ENCODE results near the gene HOXB7.
A peak's percentile ranks its signal among the peaks of the same experiment; 100 is the strongest.

The HOXB7 gene

GRCh38 chr17:48593840-48594537 is 16.8 kb downstream of the HOXB7 start:
- peak overlapping the region; percentile 70 for H3K4me3 ChIP-seq (ENCODE audit: low read length)
- no peaks in the 10 kb centered on the region for H3K9me3 ChIP-seq (replicated peaks; ENCODE audit: low read length)
- H3K4me2 ChIP-seq (ENCODE audit: low read length) = peak overlapping the region; percentile 97
- peak overlapping the region; percentile 69 for H3K9ac ChIP-seq (ENCODE audit: low read depth, low read length)
- no peaks in the 10 kb centered on the region for H3K27me3 ChIP-seq (ENCODE audit: control insufficient read depth, insufficient read depth, low read length)
- peaks cover 21% of the 10 kb centered on the region for H3K4me1 ChIP-seq (ENCODE audit: control insufficient read depth, insufficient read depth, low read length)
- H3K36me3 ChIP-seq (ENCODE audit: insufficient read depth, low read length) = peaks cover 7% of the 10 kb centered on the region

- Histone ChIP-seq H3K9me3 (replicated peaks; ENCODE audit: low read length) (no peaks in the 10 kb centered on the region), H3K27me3 (ENCODE audit: control insufficient read depth, insufficient read depth, low read length) (no peaks in the 10 kb centered on the region), H3K36me3 (ENCODE audit: insufficient read depth, low read length) (peaks cover 7% of the 10 kb centered on the region), H3K4me3 (ENCODE audit: low read length) (peak within 1 kb of the TSS; percentile 70), H3K9ac (ENCODE audit: low read depth, low read length) (peak within 1 kb of the TSS; percentile 69), H3K4me1 (ENCODE audit: control insufficient read depth, insufficient read depth, low read length) (peaks cover 15% of the 10 kb centered on the region), H3K4me2 (ENCODE audit: low read length) (peak within 1 kb of the TSS; percentile 97)
Observed at GRCh38 chr17:48593126-48593829, 17.5 kb downstream of the HOXB7 start, which contains the start of gene HOXB5. HOXB5 (minus strand) TSS chr17:48593779; CDS start chr17:48593682, 97 bp downstream.

- no peak overlapping the region for H3K4me3 ChIP-seq (ENCODE audit: low read length)
- peaks cover 16% of the 10 kb centered on the region for H3K4me1 ChIP-seq (ENCODE audit: control insufficient read depth, insufficient read depth, low read length)
- no peak overlapping the region for H3K9ac ChIP-seq (ENCODE audit: low read depth, low read length)
- H3K27me3 ChIP-seq (ENCODE audit: control insufficient read depth, insufficient read depth, low read length) = no peaks in the 10 kb centered on the region
- peaks cover 7% of the 10 kb centered on the region for H3K36me3 ChIP-seq (ENCODE audit: insufficient read depth, low read length)
- H3K9me3 ChIP-seq (replicated peaks; ENCODE audit: low read length) = no peaks in the 10 kb centered on the region
- H3K4me2 ChIP-seq (ENCODE audit: low read length) = peak overlapping the region; percentile 97
Observed at GRCh38 chr17:48592577-48592976, 18.2 kb downstream of the HOXB7 start.

- Histone ChIP-seq H3K4me1 (ENCODE audit: control insufficient read depth, insufficient read depth, low read length) (peaks cover 20% of the 10 kb centered on the region), H3K36me3 (ENCODE audit: insufficient read depth, low read length) (peaks cover 7% of the 10 kb centered on the region), H3K9ac (ENCODE audit: low read depth, low read length) (no peak overlapping the region), H3K27me3 (ENCODE audit: control insufficient read depth, insufficient read depth, low read length) (no peaks in the 10 kb centered on the region), H3K9me3 (replicated peaks; ENCODE audit: low read length) (no peaks in the 10 kb centered on the region), H3K4me2 (ENCODE audit: low read length) (no peak overlapping the region), H3K4me3 (ENCODE audit: low read length) (no peak overlapping the region)
Observed at GRCh38 chr17:48592057-48592514, 18.7 kb downstream of the HOXB7 start.

GRCh38 chr17:48591255-48592056 is 19.4 kb downstream of the HOXB7 start:
- Histone ChIP-seq H3K36me3 (ENCODE audit: insufficient read depth, low read length) (peaks cover 7% of the 10 kb centered on the region), H3K27me3 (ENCODE audit: control insufficient read depth, insufficient read depth, low read length) (no peaks in the 10 kb centered on the region), H3K4me3 (ENCODE audit: low read length) (no peak overlapping the region), H3K4me2 (ENCODE audit: low read length) (no peak overlapping the region), H3K4me1 (ENCODE audit: control insufficient read depth, insufficient read depth, low read length) (peaks cover 17% of the 10 kb centered on the region), H3K9ac (ENCODE audit: low read depth, low read length) (no peak overlapping the region), H3K9me3 (replicated peaks; ENCODE audit: low read length) (no peaks in the 10 kb centered on the region)

DNA sequence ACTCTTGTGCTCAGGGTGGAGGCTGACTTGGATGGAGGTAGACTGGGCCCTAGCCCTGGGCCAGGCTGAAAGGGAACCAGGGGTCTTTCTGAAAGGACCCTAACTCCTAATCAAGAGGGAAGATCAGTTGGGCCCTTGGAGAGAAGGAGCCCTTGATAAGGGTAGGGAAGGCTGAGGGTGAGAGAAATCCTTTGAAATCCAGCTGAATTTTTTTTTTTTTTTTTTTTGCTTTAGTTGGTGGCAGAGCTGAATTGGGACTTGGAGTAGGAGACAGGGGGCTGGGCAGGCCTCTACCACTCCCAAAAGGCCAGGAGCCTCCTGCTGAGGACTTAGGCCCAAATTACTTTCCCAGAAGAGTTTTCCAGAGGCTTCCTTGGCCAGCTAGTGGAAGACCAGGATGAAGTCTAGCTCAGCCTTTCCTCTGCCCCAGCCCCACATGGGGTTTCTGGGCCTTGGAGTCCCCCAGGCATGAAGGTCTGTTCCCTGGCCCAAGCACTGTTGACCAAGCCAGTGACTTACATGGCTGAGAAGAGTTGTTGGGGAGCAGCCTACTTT is 20.1 kb downstream of the HOXB7 start:
- H3K4me3 ChIP-seq (ENCODE audit: low read length) = no peak overlapping the region
- no peak overlapping the region for H3K9ac ChIP-seq (ENCODE audit: low read depth, low read length)
- H3K27me3 ChIP-seq (ENCODE audit: control insufficient read depth, insufficient read depth, low read length) = no peaks in the 10 kb centered on the region
- H3K4me2 ChIP-seq (ENCODE audit: low read length) = no peak overlapping the region
- no peaks in the 10 kb centered on the region for H3K9me3 ChIP-seq (replicated peaks; ENCODE audit: low read length)
- H3K36me3 ChIP-seq (ENCODE audit: insufficient read depth, low read length) = peaks cover 7% of the 10 kb centered on the region
- H3K4me1 ChIP-seq (ENCODE audit: control insufficient read depth, insufficient read depth, low read length) = peaks cover 24% of the 10 kb centered on the region

DNA sequence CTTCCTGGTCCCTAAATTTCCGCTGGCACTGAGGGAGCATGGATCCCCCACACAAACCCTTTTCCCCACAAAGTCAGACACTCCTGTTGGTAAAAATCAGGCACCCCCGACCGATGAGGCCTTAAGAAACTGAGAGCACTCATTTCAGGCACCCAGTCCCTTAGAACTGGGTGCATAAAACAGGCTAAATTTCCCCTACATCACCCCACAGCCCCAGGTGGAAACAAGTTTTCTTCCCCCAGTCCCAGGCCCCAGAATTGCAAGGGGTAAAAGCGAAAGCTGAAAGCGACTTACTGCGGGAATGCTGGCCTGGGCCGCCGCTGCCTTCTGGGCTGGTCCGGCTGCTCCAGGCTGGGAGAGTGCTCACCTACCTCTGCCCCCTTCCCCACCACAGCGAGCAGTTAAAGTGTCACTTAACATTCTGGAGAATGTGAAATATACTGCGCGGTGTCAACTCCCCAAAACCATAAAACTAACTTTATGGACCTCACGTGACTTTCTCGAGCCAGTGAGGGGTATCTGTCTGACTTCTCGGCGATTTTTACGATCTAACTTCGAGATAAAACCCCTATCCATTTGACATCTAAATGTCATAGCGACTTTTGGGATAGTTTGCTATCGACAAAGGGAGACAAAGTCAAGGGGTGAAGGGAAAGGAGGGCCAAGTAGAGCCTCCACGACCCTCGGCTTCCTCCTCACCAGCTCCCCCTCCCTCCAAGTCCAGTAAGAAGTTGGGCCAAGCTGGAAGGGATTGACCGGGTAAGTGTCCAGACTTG is 20.8 kb downstream of the HOXB7 start, which contains the start of gene HOXB3:
Gene HOXB3 (minus strand): TSS at position 411 of the 776 bp plus-strand sequence. CDS start 37,767 bp downstream, outside the sequence.
- H3K27me3 ChIP-seq (ENCODE audit: control insufficient read depth, insufficient read depth, low read length) = no peaks in the 10 kb centered on the region
- peaks cover 27% of the 10 kb centered on the region for H3K4me1 ChIP-seq (ENCODE audit: control insufficient read depth, insufficient read depth, low read length)
- H3K4me2 ChIP-seq (ENCODE audit: low read length) = no peak within 1 kb of the TSS
- no peaks in the 10 kb centered on the region for H3K9me3 ChIP-seq (replicated peaks; ENCODE audit: low read length)
- no peak within 1 kb of the TSS for H3K9ac ChIP-seq (ENCODE audit: low read depth, low read length)
- H3K4me3 ChIP-seq (ENCODE audit: low read length) = no peak within 1 kb of the TSS
- peaks cover 7% of the 10 kb centered on the region for H3K36me3 ChIP-seq (ENCODE audit: insufficient read depth, low read length)

DNA sequence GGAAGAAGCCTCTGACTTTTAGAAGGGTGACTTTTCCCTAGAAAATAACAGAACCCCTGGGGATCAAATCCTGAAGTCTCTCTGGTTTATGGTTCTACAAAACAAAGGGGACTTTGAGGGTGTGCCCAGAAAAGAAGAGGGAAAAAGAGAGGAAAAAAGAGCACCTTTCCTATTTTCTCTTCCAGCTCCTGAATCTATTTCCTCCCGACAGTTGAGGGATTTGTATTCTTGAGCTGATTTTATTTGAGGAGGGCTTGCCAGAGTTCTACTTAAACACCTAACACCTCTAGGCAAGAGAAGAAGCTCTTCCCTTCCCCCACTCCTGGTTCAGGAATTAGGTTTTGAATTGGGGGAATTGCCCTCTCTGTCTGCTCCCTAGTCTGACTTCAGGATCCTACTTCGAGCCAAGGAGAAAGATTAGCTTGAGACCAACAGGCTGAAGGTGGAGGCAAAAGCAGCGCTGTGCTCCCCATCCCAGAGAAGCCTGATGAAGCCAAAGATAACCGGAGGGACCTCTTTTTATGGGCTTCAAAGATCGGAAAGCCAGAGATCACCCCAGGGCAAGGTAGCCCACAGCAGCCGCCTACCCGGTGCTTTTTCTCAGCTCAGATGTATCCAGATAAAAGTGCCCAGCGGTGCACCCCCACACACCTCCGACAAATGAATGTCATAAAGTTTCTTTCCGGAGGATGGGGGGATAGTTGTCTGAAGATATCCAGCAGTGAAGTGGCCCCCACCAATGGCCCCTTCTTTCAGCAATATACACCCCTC is 21.6 kb downstream of the HOXB7 start:
- Histone ChIP-seq H3K9ac (ENCODE audit: low read depth, low read length) (no peak overlapping the region), H3K36me3 (ENCODE audit: insufficient read depth, low read length) (peaks cover 7% of the 10 kb centered on the region), H3K27me3 (ENCODE audit: control insufficient read depth, insufficient read depth, low read length) (no peaks in the 10 kb centered on the region), H3K4me3 (ENCODE audit: low read length) (no peak overlapping the region), H3K4me2 (ENCODE audit: low read length) (no peak overlapping the region), H3K4me1 (ENCODE audit: control insufficient read depth, insufficient read depth, low read length) (peaks cover 29% of the 10 kb centered on the region), H3K9me3 (replicated peaks; ENCODE audit: low read length) (no peaks in the 10 kb centered on the region)

DNA sequence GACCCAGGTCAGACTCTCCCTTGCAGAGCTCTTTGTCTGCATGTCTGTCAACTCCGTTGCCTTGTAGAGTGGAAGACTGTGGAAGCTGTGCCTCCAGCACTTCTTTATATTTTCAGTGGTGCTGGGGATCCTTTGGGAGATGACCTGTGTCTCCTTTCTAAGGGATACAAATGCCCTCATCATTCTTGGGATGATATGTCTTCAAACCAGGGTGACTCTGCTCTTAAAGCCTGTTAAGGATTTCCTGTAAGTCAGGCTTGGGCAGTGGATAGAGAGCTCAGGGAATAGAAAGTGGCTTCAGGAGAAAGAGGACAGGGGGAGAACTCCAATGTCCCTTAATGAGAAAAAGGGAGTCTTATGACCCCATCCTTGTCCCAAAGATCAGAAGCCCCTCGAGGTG is 22.3 kb downstream of the HOXB7 start:
- Histone ChIP-seq H3K27me3 (ENCODE audit: control insufficient read depth, insufficient read depth, low read length) (no peaks in the 10 kb centered on the region), H3K4me1 (ENCODE audit: control insufficient read depth, insufficient read depth, low read length) (peaks cover 29% of the 10 kb centered on the region), H3K36me3 (ENCODE audit: insufficient read depth, low read length) (peaks cover 7% of the 10 kb centered on the region), H3K9me3 (replicated peaks; ENCODE audit: low read length) (no peaks in the 10 kb centered on the region), H3K9ac (ENCODE audit: low read depth, low read length) (no peak overlapping the region), H3K4me2 (ENCODE audit: low read length) (no peak overlapping the region), H3K4me3 (ENCODE audit: low read length) (no peak overlapping the region)

GRCh38 chr17:48588074-48588415 is 22.8 kb downstream of the HOXB7 start:
- H3K4me2 ChIP-seq (ENCODE audit: low read length) = no peak overlapping the region
- H3K4me3 ChIP-seq (ENCODE audit: low read length) = no peak overlapping the region
- no peaks in the 10 kb centered on the region for H3K27me3 ChIP-seq (ENCODE audit: control insufficient read depth, insufficient read depth, low read length)
- peaks cover 25% of the 10 kb centered on the region for H3K4me1 ChIP-seq (ENCODE audit: control insufficient read depth, insufficient read depth, low read length)
- H3K9ac ChIP-seq (ENCODE audit: low read depth, low read length) = no peak overlapping the region
- H3K36me3 ChIP-seq (ENCODE audit: insufficient read depth, low read length) = peaks cover 7% of the 10 kb centered on the region
- no peaks in the 10 kb centered on the region for H3K9me3 ChIP-seq (replicated peaks; ENCODE audit: low read length)
